Neural cell (in vitro differentiated cells): ENCODE measurements around the gene NCAPD2.

Experiments
- CTCF ChIP-seq: fragments of 450-650 bp; IDR thresholded peaks from 2 replicates; pipeline ENCODE4 v1.5.1; 2014; ENCODE audit warnings: antibody characterized with exemption, mild to moderate bottlenecking, moderate library complexity; ENCODE audit not compliant: poor library complexity, severe bottlenecking
- EP300 ChIP-seq: fragments of 450-650 bp; conservative IDR thresholded peaks from 2 replicates; pipeline ENCODE4 v1.6.1; 2014; ENCODE audit warnings: antibody characterized with exemption, mild to moderate bottlenecking, moderate library complexity; ENCODE audit not compliant: poor library complexity, severe bottlenecking
- EZH2 ChIP-seq: fragments of 200-600, 300-800 bp; shearing (Covaris generic), sonication (generic); IDR thresholded peaks from 2 replicates; pipeline ENCODE4 v1.6.1; 2014; ENCODE audit warnings: antibody characterized with exemption, low read length, borderline replicate concordance, mild to moderate bottlenecking; ENCODE audit not compliant: insufficient read depth, poor library complexity, severe bottlenecking
- POLR2AphosphoS5 ChIP-seq: IDR thresholded peaks from 2 replicates; pipeline ENCODE4 v1.6.1; 2012
- RAD21 ChIP-seq: fragments of 450-650 bp; conservative IDR thresholded peaks from 2 replicates; pipeline ENCODE4 v1.6.1; 2014; ENCODE audit warnings: antibody characterized with exemption, mild to moderate bottlenecking, moderate library complexity
- TF ChIP-seq, protein P1 (sequence below): IDR thresholded peaks from 2 replicates; pipeline ENCODE4 v1.6.1; 2012; ENCODE audit warnings: borderline replicate concordance

GRCh38 chr12:6520186-6520585, 26.3 kb downstream of the NCAPD2 start:
- no peak for TF ChIP-seq POLR2AphosphoS5
- no peak for TF ChIP-seq EZH2
- no peak for TF ChIP-seq CTCF
- TF ChIP-seq, protein P1, sequence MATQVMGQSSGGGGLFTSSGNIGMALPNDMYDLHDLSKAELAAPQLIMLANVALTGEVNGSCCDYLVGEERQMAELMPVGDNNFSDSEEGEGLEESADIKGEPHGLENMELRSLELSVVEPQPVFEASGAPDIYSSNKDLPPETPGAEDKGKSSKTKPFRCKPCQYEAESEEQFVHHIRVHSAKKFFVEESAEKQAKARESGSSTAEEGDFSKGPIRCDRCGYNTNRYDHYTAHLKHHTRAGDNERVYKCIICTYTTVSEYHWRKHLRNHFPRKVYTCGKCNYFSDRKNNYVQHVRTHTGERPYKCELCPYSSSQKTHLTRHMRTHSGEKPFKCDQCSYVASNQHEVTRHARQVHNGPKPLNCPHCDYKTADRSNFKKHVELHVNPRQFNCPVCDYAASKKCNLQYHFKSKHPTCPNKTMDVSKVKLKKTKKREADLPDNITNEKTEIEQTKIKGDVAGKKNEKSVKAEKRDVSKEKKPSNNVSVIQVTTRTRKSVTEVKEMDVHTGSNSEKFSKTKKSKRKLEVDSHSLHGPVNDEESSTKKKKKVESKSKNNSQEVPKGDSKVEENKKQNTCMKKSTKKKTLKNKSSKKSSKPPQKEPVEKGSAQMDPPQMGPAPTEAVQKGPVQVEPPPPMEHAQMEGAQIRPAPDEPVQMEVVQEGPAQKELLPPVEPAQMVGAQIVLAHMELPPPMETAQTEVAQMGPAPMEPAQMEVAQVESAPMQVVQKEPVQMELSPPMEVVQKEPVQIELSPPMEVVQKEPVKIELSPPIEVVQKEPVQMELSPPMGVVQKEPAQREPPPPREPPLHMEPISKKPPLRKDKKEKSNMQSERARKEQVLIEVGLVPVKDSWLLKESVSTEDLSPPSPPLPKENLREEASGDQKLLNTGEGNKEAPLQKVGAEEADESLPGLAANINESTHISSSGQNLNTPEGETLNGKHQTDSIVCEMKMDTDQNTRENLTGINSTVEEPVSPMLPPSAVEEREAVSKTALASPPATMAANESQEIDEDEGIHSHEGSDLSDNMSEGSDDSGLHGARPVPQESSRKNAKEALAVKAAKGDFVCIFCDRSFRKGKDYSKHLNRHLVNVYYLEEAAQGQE, result no peak
- TF ChIP-seq RAD21, result no peak
- no peak for TF ChIP-seq EP300
